ENCODE data around the gene HEPH.

GRCh38 chrX:66150163-66150562, 13.9 kb upstream of the HEPH start:
- no peak for TF ChIP-seq CTCF (IDR thresholded peaks at IDR 0.05; ENCODE audit: insufficient read depth, low read depth, low read length)
- TF ChIP-seq EZH2 (IDR thresholded peaks at IDR 0.05; ENCODE audit: insufficient read depth, low read length), result no peak

All from astrocyte (in vitro differentiated cells and primary cell).